Measurements from ENCODE around the gene MS4A7.
"Not testable (repeated sequence)": the region's sequence is repeated elsewhere in the genome, so short reads cannot be mapped to it uniquely, and the experiment has no call there.

MS4A7 gene

DNA sequence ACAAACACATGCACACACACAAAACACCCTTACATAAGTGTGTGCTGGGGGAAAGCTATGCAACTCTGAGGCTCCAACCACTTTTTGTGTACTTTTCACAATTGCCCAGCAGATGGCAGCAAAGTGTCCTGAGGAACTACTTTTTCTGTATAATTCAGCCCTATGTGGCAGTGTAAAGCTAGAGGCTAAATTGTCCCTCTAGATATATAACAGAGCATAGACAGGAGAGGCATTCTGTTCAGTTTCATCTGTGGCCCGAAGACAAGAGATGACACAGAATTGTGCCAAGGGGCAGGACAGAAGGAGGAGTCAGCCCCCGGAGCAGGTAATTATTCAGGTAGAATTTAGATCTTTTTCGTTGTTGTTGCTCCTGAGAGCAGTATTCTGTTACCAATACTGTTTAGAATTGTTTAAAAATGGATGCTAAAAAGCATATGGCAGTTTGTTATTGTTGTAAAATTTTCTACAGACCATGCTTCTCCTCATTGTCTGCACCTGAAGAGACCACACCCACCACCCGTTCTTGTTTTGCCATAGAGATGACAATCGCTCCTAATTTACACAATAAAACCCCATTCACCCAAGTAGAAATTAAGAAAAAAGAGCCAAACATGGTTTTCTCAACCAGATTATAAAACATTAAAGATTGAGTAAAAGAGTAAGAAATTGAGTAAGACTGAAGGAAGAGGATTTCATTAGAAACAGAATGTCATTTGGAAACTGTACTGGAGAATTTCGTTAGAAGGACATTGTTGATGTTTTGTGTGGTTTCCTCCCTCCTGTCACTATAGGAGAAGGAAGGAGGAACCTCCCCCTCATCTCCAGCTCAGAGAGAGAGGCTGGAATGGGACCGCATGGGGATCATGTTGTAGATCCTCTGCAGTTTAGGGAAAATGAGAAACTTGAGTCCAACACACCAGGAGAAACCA is 14.5 kb upstream of the MS4A7 start:
- H3K27ac Mint-ChIP-seq = peak overlapping the region; percentile 71
- no peaks in the 10 kb centered on the region for H3K36me3 Mint-ChIP-seq (ENCODE audit: low read depth)
- H3K4me1 Mint-ChIP-seq (ENCODE audit: low read depth) = peaks cover 39% of the 10 kb centered on the region
- H3K9me3 Mint-ChIP-seq = no peaks in the 10 kb centered on the region
- peaks cover 42% of the 10 kb centered on the region for H3K27me3 Mint-ChIP-seq
- peak overlapping the region; percentile 47 for H3K4me3 Mint-ChIP-seq

GRCh38 chr11:60366262-60366904 is 11.9 kb upstream of the MS4A7 start:
- Mint-ChIP-seq H3K4me1 (ENCODE audit: low read depth) (peaks cover 39% of the 10 kb centered on the region), H3K27me3 (peaks cover 50% of the 10 kb centered on the region)
- not testable (repeated sequence) for H3K36me3 Mint-ChIP-seq (ENCODE audit: low read depth); H3K9me3 Mint-ChIP-seq; H3K4me3 Mint-ChIP-seq; H3K27ac Mint-ChIP-seq

GRCh38 chr11:60367009-60367408 is 11.3 kb upstream of the MS4A7 start:
- H3K27ac Mint-ChIP-seq = no peak overlapping the region
- H3K4me3 Mint-ChIP-seq = no peak overlapping the region
- peaks cover 39% of the 10 kb centered on the region for H3K4me1 Mint-ChIP-seq (ENCODE audit: low read depth)
- peaks cover 47% of the 10 kb centered on the region for H3K27me3 Mint-ChIP-seq
- H3K9me3 Mint-ChIP-seq = no peaks in the 10 kb centered on the region
- no peaks in the 10 kb centered on the region for H3K36me3 Mint-ChIP-seq (ENCODE audit: low read depth)

DNA sequence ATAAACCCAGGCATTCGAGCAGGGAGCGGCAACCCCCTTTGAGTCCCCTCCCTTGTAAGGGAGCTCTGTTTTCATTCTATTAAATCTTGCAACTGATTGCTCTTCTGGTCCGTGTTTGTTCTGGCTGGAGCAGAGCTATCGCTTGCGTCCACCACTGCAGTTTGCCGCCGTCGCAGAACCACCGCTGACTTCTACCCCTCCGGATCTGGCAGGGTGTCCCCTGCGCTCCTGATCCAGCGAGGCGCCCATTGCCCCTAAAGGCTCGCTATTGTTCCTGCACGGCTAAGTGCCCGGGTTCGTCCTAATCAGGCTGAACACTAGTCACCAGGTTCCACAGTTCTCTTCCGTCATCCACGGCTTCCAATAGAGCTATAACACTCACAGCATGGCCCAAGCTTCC is 10.4 kb upstream of the MS4A7 start:
- H3K36me3 Mint-ChIP-seq (ENCODE audit: low read depth) = no peaks in the 10 kb centered on the region
- H3K4me1 Mint-ChIP-seq (ENCODE audit: low read depth) = peaks cover 35% of the 10 kb centered on the region
- H3K27me3 Mint-ChIP-seq = peaks cover 47% of the 10 kb centered on the region
- H3K4me3 Mint-ChIP-seq = no peak overlapping the region
- H3K27ac Mint-ChIP-seq = peak overlapping the region; percentile 18
- H3K9me3 Mint-ChIP-seq = no peaks in the 10 kb centered on the region

- Mint-ChIP-seq H3K27me3 (peaks cover 24% of the 10 kb centered on the region), H3K4me1 (ENCODE audit: low read depth) (peaks cover 21% of the 10 kb centered on the region), H3K4me3 (no peak overlapping the region), H3K36me3 (ENCODE audit: low read depth) (no peaks in the 10 kb centered on the region), H3K9me3 (no peaks in the 10 kb centered on the region), H3K27ac (no peak overlapping the region)
These were observed 8.0 kb upstream of the MS4A7 start for GRCh38 chr11:60370252-60370810.

- Mint-ChIP-seq H3K4me1 (ENCODE audit: low read depth) (peaks cover 20% of the 10 kb centered on the region), H3K36me3 (ENCODE audit: low read depth) (no peaks in the 10 kb centered on the region), H3K4me3 (no peak overlapping the region), H3K9me3 (no peaks in the 10 kb centered on the region), H3K27ac (no peak overlapping the region), H3K27me3 (peaks cover 24% of the 10 kb centered on the region)
These were observed 7.5 kb upstream of the MS4A7 start for GRCh38 chr11:60370811-60371298.

DNA sequence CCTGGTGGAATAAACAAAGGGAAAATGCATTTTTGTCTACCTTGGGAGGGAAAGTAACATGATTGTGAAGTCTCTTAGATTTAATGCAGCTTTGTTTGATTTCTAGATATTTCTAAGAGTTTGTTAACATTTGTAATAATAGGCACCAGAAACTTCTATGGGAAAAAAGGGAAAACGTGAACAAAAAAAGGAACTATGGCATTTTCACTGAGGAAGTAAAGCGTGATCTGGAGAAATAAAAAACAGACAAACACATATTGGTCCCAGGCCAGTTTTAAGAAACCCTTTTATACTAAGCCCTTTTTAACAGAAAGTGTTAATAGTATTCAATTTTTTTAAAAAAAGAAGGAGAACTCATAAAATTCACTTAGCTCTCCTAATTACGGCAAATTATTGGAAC is 6.9 kb upstream of the MS4A7 start:
- Mint-ChIP-seq H3K4me3 (no peak overlapping the region), H3K27me3 (peaks cover 20% of the 10 kb centered on the region), H3K9me3 (no peaks in the 10 kb centered on the region), H3K27ac (no peak overlapping the region), H3K36me3 (ENCODE audit: low read depth) (no peaks in the 10 kb centered on the region), H3K4me1 (ENCODE audit: low read depth) (peaks cover 15% of the 10 kb centered on the region)

- no peak overlapping the region for H3K27ac Mint-ChIP-seq
- no peaks in the 10 kb centered on the region for H3K36me3 Mint-ChIP-seq (ENCODE audit: low read depth)
- peaks cover 20% of the 10 kb centered on the region for H3K27me3 Mint-ChIP-seq
- H3K4me1 Mint-ChIP-seq (ENCODE audit: low read depth) = peaks cover 17% of the 10 kb centered on the region
- no peaks in the 10 kb centered on the region for H3K9me3 Mint-ChIP-seq
- no peak overlapping the region for H3K4me3 Mint-ChIP-seq
These were observed 6.5 kb upstream of the MS4A7 start for GRCh38 chr11:60371854-60372253.

DNA sequence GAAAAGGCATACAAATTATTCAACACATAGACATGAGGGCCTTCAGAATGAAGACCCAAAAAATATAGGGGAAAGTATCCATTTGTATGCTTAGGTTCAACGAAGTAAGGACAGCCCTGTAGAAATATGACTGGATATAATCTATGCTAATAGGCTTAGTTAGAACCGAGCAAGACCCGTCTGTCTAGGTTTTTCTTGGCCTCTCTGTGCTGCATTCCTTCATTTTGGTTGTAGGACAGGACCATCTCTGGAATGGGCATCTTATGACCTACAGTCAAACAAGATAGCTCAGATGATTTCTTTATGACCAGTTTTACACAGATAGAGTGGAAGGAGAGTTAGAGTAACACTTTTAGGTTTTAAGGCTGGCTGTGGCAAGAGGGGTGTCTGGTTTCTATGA is 5.6 kb upstream of the MS4A7 start:
- Mint-ChIP-seq H3K27ac (no peak overlapping the region), H3K9me3 (no peaks in the 10 kb centered on the region), H3K27me3 (peaks cover 20% of the 10 kb centered on the region), H3K36me3 (ENCODE audit: low read depth) (no peaks in the 10 kb centered on the region), H3K4me1 (ENCODE audit: low read depth) (peaks cover 10% of the 10 kb centered on the region), H3K4me3 (no peak overlapping the region)

DNA sequence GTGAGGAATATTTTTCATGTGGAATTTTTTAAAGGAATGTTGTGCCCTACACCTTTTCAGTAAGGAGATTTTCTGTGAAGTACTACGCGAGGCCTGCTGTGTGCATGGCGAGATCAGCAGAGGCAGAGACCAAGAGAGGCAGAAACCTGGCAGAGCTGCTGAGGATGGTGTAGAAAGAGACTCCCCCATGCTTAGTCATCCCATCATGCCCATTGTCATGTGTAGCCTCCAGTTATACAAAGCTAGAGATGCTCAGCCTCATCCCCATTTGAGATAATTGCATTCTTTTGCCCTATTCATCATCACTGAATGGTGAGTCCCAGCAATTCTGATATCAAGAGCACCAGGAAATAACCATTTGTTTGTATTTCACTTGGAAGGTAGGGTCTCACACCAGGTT is 3.0 kb upstream of the MS4A7 start:
- no peak overlapping the region for H3K4me3 Mint-ChIP-seq
- no peaks in the 10 kb centered on the region for H3K9me3 Mint-ChIP-seq
- no peak overlapping the region for H3K27ac Mint-ChIP-seq
- H3K27me3 Mint-ChIP-seq = peaks cover 6% of the 10 kb centered on the region
- H3K36me3 Mint-ChIP-seq (ENCODE audit: low read depth) = no peaks in the 10 kb centered on the region
- peaks cover 16% of the 10 kb centered on the region for H3K4me1 Mint-ChIP-seq (ENCODE audit: low read depth)

DNA sequence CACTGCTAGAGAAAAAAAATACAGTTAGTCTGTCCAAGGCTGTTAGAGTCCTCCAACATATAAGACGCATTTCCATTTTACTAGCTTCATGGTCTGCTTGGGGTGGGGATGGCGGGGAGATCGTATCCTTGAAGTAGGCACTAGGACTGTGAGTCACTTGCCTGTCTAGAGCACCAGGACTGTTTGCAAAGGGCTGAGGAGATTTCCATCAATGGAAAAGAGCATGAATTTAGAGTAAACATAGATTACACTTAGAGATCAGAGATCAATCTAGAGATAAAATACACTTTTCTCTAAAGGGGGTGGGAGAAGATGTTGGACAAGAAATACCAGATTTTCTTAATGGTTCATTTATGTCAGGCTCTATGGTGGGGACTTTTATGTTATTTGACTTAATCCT is 1.7 kb upstream of the MS4A7 start:
- Mint-ChIP-seq H3K27ac (no peak overlapping the region), H3K9me3 (no peaks in the 10 kb centered on the region), H3K36me3 (ENCODE audit: low read depth) (no peaks in the 10 kb centered on the region), H3K4me1 (ENCODE audit: low read depth) (peaks cover 16% of the 10 kb centered on the region), H3K27me3 (peaks cover 4% of the 10 kb centered on the region), H3K4me3 (no peak overlapping the region)

DNA sequence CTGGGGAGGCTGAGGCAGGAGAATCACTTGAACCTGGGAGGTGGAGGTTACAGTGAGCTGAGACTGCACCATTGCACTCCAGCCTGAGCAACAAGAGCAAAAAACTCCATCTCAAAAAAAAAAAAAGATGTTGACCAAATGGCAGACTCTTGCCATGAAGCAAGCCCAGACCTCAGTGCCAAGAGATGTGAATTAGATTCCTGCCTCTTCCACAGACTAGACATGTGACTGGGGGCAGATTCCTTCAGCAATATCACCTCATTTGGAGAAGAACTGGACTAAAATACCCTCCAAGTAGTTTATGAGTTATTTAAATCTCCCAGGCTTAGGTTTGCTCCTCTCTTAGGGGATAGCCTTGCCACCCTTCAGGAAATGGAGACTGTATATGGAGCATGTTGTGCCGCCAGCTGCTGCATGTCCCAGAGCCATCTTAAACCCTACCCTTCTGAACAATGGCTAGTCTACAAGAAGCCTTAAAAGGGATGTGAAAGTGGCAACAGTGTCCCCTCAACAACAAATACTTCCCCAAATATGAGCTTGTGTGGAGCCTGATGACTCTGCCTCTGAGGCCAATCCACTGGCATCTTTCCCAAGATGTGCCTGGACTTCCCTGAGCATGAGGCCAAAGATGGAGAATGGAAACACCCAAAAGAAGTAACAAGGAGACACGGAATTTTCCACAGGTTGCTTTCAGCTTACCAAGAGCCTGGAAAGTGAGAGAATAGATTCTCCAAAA is 763 bp upstream of the MS4A7 start:
- Mint-ChIP-seq H3K27me3 (peaks cover 4% of the 10 kb centered on the region), H3K27ac (peak overlapping the region; percentile 45), H3K36me3 (ENCODE audit: low read depth) (no peaks in the 10 kb centered on the region), H3K4me3 (peak overlapping the region; percentile 8), H3K9me3 (no peaks in the 10 kb centered on the region), H3K4me1 (ENCODE audit: low read depth) (peaks cover 16% of the 10 kb centered on the region)

- H3K4me1 Mint-ChIP-seq (ENCODE audit: low read depth) = peaks cover 11% of the 10 kb centered on the region
- H3K27ac Mint-ChIP-seq = peak overlapping the region; percentile 9
- no peaks in the 10 kb centered on the region for H3K9me3 Mint-ChIP-seq
- no peak overlapping the region for H3K4me3 Mint-ChIP-seq
- no peaks in the 10 kb centered on the region for H3K27me3 Mint-ChIP-seq
- H3K36me3 Mint-ChIP-seq (ENCODE audit: low read depth) = no peaks in the 10 kb centered on the region
These were observed 11.1 kb downstream of the MS4A7 start for GRCh38 chr11:60389279-60389910.

DNA sequence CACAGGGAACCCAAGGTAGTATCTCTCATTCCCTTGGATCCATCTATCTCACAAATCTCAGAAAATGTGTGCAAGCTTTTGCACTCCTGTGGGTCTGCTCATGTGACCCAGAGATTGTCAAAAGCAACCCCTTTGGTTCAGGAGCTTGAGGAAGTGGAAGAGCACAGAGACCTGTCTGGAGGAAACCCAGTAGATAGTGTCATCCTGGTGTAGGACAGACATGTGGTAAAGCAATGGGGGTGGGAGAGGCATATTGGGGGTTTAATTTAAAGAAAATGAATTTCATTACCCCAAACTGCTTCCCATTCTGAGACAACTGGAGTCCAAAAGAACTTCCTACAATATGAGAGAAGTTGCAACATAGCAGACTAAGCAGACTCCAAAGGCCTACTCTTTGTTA is 12.1 kb downstream of the MS4A7 start:
- H3K4me1 Mint-ChIP-seq (ENCODE audit: low read depth) = peaks cover 11% of the 10 kb centered on the region
- no peaks in the 10 kb centered on the region for H3K9me3 Mint-ChIP-seq
- no peak overlapping the region for H3K4me3 Mint-ChIP-seq
- H3K27ac Mint-ChIP-seq = no peak overlapping the region
- no peaks in the 10 kb centered on the region for H3K27me3 Mint-ChIP-seq
- H3K36me3 Mint-ChIP-seq (ENCODE audit: low read depth) = no peaks in the 10 kb centered on the region

All from stimulated activated naive CD8-positive, alpha-beta T cell treated with anti-CD3 and anti-CD28 coated beads, Interleukin-15, Interleukin-2, amounts not matched to agents 100 ng/mL and 50 ng/mL, for 24 hours (primary cell).